GM18499 (cell line): ENCODE data around the gene LMO3.
"Not testable (repeated sequence)": the region's sequence is repeated elsewhere in the genome, so short reads cannot be mapped to it uniquely, and the experiment has no call there.

Source experiments
- ATAC-seq: cut with Tn5 transposase; IDR thresholded peaks from one replicate; pipeline ENCODE4 v1.9.1; 2021; ENCODE audit warnings: moderate number of reproducible peaks; ENCODE audit not compliant: insufficient read depth, unreplicated experiment

Gene LMO3

GRCh38 chr12:16560273-16560672, 45.7 kb downstream of the LMO3 start:
- ATAC-seq, result no peak

- ATAC-seq, result no peak
These were observed 50.3 kb downstream of the LMO3 start for GRCh38 chr12:16555630-16556029.

- ATAC-seq, result no peak
These were observed 52.5 kb downstream of the LMO3 start for GRCh38 chr12:16553457-16553856.

DNA sequence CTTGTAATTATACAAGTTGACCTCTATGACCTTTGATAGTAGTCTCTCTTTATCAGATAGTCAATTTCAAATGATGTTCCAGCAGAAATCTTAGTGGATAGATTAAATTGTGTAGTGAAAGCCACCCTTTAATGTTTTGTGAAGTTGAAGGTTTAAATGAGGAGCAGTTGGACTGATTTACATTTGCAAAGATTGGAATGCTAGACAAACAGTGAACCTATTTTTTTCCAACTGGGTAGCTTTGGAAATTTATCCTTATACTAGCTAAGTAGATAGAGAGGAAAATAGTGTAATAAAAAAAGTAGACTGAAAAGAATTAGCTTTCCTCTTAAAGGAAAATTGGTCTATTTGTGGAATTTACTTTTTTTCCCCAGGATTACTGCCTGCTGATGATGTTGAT, 53.7 kb downstream of the LMO3 start:
- ATAC-seq, result no peak

DNA sequence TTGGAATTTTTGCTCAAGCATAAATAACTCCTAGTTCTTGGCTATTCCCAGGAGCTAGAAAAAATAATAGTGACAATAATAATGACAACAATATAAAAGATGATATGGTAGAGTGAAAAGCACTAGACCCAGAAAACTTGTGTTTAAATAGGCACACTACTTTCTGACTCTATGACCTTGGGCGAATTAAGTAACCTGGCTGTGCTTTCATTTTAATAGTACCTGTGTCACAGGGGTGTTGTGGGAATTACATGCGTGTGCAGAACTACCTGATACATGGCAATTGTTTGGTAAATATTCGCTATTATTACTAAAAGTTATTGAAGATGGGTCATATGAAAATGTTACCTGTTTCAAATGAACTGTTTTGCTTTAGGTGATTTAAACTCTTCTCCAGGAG, 60.1 kb downstream of the LMO3 start:
- ATAC-seq, result no peak

DNA sequence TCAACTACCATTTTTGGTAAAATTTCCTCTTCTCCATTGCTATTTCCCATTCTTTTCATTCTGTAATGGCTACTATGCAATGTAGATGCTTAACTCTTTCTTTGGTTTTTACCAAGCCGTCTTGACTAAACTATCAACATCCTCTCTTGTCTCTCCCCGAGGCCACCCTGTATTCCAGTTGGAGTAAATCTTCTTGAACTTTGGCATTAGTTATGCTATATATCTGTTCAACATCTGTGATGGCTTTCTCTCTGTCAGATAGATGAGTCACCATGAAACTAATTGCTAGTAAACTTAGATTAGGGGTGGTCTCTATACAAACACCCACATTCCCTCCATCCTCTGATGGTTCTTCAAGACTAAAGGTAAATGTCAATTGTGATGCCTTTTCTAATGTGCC, 63.4 kb downstream of the LMO3 start:
- no peak for ATAC-seq

DNA sequence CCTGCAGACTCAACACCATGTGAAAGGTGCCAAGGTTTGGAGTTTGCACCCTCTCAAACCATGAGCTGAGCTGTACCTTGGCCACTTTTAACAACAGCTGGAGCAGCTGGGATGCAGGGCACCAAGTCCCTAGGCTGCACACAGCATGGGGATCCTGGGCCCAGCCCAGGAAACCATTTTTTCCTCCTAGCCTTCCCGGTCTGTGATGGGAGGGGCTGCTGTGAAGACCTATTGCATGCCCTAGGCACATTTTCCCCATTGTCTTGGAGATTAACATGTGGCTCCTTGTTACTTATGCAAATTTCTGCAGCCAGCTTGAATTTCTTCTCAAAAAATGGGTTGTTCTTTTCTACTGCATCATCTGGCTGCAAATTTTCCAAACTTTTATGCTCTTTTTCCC, 68.3 kb downstream of the LMO3 start:
- not testable (repeated sequence) for ATAC-seq

DNA sequence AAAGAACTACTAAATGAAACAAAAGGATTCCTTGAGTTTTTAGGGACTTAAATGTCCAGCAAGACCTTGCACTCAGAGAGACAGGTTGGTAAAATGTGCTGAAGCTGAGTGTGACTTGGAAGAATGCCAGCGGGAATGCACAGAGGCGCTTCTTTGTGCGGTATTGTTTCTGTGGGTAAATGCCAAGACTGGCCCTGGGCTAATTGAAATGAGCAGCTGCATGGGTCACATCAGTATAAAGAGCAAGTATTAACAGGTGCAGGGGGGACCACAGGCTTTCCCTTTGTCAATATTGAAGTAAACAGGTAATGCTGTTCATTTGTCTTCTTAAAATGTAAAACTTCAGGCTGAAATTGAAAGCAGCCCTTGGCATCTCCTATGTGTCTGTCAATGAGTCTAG, 74.3 kb downstream of the LMO3 start:
- no peak for ATAC-seq

DNA sequence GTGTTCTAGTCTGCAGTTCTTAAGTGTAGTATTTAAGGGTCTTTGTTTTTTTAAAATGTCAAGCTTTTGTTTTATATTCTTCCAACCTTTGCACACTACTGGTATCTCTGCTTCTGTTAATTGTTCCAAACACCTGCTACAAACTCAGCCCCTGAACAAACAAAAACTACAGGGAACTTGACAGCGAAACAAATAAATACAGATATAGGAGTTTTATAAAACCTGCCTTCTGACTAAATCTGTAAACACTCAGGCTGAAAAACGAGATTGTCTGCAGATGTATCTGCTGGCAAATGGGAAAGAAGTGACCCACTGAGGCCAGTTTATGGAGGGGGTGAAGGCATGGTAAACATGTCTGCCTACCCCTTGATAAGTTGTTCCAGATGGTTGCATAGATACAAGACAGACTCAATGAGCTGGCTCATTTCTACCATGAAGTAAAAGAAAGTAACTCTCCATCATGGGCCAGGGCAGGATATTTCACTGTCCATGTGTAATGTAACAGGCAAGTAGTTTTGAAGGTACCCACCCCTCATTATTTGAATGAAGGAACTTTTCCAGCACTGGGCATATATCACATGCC, 75.6 kb downstream of the LMO3 start:
- no peak for ATAC-seq

DNA sequence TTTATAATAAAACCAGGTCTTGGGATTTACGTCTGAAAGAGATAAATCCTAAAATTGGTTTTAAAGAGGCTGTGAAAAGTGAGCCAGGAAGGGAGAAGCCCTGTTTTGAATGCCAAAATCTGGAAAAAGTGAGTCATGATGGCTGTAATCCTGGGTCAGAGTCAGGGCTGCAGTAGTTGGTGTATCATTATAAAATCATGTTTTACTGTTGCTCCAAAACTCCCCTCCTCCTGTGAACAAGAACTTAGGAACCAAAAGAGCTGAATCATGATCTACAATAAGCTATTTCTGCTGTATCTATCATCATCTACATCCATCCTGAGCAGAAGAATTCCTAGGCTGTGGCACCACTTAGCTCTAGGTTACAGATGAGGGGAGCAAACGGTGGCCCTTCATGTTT, 79.3 kb downstream of the LMO3 start:
- ATAC-seq, result no peak

DNA sequence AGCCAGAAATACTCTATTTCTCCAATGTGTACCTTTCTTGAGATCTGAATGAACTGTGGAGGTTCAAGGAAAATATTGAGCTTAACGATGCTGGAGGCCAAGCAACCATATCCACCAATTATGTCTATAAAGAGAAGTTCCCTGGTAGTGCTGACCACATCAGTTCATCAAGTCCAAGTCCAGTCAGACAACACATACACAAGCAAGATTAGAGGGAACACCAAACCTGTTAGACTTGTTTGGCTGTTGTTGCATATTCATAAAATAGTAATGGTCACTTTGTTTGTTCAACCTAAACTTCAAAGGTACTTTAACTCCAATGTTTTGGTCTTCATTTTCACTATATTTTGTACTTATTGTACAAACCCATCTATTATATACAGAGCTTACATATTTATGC, 81.6 kb downstream of the LMO3 start:
- ATAC-seq, result no peak

GRCh38 chr12:16523951-16524331, 82.0 kb downstream of the LMO3 start:
- no peak for ATAC-seq

DNA sequence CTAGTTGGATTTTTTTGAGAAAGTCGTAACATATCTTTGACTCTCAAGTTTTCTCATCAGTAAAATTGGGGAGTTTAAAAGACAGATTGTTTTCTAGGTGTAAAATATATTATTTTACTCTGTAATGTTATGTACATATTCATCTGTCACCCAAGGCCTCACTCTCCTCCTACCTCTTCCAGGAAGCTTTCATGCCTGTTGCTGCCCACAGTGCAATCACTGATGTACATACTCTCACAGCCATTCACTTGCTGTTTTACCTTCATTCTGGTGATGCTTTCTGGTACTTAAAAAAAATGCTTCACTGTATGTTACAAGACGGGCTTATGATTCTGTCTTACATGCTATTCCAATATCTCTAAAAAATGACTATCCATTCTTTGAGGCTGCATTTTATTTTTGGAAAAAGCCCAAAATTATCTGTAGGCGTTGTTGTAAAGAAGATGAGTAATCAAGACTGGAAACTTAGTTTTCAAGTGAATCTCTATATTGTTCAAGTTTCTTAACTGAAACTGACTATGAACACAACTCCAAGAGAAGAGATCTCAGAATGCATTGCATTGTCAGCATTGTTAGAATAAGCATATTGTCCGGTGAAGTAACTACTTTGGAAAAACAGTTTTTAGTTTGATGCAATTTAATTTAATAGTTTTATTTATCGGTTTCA, 82.5 kb downstream of the LMO3 start:
- no peak for ATAC-seq

DNA sequence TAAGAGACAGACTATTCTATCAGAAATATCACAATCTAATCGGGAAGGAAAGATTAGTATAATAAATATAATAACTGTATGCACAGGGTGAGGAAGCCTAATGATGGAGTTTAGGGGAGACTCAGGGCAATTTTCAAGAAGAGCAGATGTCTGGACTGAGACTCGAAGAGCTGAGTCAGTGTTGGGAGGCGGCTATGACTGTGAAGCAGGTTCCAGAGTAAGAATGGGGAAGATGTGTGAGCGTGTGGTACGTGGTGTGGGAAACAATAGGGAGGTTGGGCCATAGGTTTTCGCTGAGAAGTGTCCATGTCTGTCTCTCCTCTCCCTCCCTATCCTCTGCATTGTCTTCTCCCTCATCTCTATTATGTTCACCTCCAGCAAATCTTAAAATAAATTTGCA, 85.6 kb downstream of the LMO3 start:
- ATAC-seq, result no peak

GRCh38 chr12:16515666-16516065, 90.3 kb downstream of the LMO3 start:
- no peak for ATAC-seq

DNA sequence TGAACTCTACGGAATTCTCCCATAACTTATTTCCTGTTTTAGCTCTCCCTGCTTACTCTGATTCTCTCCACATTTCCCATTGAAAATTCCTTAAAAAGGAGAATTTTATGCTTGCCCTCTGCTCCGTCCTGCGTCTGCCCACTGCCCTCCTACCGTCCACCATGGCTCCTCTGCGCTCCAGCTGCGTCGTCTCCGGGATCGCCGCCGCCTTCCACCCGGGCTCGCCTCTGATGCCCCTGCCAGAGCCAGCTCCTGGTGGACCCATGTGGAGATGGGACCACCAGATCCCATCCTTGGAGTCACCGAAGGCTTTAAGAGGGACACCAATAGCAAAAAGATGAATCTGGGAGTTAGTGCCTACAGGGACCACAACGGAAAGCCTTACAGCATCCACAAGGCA, 92.7 kb downstream of the LMO3 start:
- no peak for ATAC-seq

GRCh38 chr12:16509411-16509810, 96.6 kb downstream of the LMO3 start:
- no peak for ATAC-seq

DNA sequence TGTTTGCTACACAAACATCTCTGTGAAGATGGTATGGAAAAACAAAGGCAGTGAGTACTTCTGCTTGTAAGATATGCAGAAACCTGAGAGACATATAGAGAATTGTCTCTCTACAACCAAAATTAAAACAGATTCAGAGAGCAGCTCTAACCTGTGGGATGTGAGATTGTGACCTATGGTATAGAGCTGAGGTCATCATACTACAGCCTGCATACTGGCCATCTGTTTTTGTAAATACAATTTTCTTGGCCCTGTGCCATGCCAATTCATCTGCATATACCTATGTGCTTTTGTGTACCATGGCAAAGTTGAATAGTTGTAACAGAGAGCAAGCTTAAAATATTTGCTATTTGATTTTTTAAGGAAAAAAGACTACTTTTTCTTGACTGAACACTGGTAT, 99.6 kb downstream of the LMO3 start:
- no peak for ATAC-seq

- no peak for ATAC-seq
These were observed 101.8 kb downstream of the LMO3 start for GRCh38 chr12:16504200-16504599.

DNA sequence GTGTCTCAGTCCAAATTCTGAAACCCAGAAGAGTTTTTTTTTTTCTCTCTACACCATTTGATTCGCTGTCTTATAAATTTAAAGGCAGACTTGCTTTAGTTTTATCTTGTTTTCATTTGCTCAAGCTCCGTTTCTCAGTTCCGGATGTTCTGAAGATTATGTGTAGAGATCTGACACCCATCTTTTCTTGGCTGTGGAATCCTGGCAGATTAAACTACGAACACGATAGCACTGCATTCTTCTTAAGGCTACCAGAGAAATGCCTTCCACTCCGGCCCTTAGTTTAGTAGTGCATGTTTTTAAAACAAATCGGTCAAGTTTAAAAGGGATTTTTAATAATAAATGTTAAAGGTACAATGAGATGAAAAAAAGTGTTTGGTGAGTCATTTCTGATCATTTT, 106.4 kb downstream of the LMO3 start:
- no peak for ATAC-seq
